Ramos (cell line): ENCODE data around the gene HOXC13.

Experiments
- in situ Hi-C: fragments of 300-500 bp; cut with MboI; formaldehyde crosslinking; loops from one replicate; pipeline ENCODE4 v1.14.3; 2022; ENCODE audit warnings: low sequenced_read_pairs; ENCODE audit not compliant: unreplicated experiment

HOXC13 gene, protein sequence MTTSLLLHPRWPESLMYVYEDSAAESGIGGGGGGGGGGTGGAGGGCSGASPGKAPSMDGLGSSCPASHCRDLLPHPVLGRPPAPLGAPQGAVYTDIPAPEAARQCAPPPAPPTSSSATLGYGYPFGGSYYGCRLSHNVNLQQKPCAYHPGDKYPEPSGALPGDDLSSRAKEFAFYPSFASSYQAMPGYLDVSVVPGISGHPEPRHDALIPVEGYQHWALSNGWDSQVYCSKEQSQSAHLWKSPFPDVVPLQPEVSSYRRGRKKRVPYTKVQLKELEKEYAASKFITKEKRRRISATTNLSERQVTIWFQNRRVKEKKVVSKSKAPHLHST

DNA sequence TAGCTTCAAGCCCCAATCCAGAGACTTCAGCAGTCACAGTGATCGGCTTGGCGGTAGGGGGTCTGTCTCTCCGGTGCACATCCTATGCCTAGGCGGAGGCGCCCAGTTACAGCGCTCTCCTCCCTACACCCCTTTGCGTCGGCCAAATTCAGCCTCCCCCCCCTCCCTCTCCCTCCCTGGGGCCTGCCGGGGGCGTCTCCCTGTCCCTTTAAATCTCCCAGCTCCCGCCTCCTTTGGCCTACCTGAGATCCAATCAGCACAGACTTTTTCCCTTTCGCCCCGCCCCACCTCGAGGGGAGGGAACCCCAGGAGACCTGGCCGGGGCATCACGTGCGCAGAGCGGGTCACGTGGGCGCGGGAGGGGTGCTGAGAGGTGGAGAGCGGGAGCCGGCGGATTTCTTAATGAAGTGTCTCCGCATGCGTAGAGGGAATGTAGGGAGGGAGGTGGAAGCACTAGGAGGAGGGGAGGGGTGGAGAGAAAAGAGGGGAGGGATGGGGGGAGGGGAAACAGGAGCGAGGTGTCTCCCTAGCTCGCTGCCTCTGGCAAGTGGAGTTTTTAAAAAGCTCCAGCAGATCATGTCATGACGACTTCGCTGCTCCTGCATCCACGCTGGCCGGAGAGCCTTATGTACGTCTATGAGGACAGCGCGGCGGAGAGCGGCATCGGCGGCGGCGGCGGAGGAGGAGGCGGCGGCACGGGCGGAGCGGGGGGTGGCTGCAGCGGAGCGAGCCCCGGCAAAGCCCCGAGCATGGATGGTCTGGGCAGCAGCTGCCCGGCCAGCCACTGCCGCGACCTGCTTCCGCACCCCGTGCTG, at the start of gene HOXC13:
TSS of gene HOXC13 (plus strand) at position 506 of the 815 bp plus-strand sequence. CDS start at position 582, 76 bp downstream.
- in situ Hi-C loops: no loop called here

DNA sequence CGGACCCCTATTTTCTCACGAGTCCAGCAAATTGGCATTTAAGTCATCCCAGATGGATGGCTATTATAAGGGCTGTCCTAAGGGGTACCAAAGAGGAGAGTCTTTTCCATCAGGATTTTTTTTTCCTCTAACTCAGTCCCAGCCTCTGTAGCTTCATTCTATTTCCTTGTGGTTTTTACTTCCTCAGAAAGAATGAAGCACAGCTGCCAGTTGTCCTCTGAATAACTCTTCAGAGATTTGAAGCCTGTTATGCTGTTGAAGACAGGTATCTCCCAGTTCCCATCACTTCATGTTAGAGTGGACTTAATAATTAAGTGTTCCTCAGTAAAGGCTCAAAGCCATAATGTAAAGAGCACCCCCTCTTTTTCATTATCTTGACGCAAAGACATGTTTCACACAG, 48.5 kb upstream of the HOXC13 start:
- in situ Hi-C loops: no loop called here

DNA sequence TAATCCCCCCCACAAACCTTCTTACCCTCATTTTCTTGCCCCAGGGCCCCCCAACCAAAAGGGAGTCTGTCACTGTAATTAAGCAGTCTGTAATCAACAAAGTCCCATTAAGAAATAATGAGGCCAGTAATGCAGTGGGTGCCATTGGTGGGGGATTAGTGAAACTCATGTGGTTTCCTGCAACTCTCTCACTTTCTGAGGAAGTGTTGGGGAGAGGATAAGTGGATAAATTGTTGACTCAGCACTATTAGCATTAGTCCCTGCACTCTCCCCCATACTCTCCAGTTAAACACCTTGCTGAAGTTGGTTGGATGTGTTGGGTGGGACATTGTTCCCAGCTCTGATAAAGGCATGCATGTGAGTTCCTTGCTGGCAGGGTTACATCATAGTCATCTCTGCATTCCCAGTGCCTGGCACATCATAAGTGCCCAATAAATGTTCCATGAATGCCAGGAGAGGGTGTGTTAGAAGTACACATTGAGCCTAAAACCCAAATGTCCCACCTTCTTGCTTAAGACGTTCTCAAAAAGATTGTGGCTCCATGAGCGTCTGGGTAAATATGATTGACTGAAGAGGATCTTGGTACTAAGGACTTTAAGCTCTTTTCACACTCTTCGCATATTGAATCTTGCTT, 45.8 kb upstream of the HOXC13 start:
- in situ Hi-C loops: no loop called here

DNA sequence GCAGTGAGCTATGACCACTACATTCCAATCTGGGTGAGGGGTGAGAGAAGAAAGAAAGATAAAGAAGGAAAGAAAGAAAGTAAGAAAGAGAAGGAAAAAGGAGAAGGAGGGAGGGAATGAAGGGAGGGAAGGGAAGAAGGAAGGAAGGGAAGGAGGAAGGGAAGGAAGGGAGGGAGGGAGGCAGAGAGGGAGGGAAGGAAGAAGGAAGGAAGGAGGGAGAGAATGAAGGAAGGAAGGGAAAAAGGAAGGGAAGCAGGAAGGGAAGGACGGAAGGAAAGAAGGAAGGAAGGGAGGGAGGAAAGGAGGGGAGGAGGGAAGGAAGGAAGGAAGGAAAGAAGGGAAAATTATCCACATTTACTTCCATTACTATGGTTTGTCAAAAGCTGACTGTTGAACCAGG, 39.4 kb upstream of the HOXC13 start:
- in situ Hi-C loops: no loop called here

DNA sequence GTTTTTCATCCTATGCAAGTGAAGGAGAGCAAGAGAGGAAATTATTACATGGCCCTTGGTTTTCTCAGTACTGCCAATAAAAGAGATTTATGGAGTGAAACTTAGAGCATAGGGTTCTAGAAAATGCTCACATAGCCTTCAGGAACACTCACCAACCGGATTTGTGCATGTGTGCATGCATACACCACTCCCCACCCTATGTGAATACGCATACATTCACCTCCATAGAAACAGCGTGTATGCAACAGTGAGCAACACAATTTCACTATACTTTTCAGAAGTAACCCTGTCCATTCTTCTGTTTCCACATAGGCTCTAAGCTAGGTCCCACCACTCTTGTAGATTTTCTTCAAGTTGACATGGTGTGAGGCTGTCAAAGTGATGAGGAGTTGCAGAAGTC, 31.5 kb upstream of the HOXC13 start:
- in situ Hi-C loops: no loop called here

DNA sequence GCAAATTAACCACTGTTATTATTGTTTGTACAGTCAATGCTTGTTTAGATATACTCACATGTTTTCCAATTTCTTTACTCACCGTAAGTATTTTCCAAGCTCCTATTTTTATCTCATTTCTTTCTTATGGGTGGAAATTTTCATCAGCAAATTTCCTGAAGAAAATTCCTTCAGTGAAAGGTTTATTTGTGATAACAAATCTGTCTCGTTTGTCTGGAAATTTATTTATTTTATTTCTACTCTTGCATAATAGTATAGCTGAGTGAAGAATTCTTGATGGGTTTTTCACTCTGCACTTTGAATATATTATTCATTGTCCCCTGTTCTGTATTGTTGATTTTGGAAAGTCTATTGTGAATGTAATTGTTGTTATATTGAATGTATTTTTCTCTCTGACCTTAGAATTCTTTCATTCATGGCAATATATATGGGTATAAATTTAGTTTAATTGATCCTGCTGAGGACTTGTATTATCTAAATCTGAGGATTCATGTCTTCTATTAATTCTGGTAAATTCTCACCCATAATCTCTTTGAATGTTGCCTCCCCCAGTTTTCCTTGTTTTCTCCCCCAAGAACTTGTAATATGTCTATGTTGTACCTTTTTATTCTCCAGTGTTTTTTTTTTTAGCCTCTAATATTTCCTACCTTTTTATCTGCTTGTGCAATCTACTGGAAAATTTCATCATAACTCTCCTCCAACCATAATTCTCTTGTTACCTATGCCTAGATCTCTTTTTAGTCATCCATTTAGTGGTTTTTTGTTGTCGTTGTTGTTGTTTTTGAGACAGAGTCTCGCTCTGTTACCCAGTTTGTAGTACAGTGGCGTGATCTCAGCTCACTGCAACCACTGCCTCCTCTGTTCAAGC, 21.6 kb upstream of the HOXC13 start:
- in situ Hi-C loops: no loop called here

DNA sequence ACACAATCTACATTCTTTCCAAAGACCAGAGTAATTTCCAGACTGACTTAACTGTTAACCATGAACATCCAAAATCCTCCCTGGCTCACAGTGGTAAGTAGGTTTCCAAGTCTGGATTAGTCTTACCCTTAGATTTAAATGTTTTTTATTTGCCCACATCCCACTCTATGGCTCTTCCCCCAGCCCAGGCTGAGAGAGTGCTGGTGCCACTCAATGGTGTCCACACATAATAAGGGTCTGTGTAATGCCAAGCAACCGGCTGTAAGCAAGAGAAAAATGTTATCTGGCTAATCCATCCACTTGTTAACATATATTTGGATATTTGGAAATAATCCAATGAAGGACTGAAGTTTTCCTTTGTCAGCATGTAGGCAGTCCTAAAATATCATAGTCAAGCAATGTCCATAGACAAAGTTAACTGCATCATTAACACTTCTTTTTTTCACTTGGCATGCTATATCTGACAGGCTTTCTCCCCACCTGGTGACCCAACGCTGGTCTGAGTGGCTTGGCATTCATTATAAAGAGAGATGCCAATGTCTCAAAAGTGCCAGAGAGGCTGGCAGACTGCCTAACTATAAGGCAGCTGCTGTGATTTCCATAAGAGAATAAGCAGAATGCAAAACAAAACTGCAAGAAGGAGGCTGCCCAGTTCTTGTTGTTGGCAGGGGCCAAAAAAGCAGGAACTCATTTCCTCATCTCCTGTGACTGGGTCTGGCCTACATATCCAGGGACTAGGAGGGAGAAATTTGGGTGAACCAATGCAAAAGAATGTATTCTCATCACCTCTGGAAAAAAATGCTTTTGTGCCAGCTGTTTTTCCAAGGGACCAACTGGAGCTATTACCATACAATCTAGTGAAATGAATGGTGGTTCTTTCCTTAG, 13.9 kb upstream of the HOXC13 start:
- in situ Hi-C loops: no loop called here

DNA sequence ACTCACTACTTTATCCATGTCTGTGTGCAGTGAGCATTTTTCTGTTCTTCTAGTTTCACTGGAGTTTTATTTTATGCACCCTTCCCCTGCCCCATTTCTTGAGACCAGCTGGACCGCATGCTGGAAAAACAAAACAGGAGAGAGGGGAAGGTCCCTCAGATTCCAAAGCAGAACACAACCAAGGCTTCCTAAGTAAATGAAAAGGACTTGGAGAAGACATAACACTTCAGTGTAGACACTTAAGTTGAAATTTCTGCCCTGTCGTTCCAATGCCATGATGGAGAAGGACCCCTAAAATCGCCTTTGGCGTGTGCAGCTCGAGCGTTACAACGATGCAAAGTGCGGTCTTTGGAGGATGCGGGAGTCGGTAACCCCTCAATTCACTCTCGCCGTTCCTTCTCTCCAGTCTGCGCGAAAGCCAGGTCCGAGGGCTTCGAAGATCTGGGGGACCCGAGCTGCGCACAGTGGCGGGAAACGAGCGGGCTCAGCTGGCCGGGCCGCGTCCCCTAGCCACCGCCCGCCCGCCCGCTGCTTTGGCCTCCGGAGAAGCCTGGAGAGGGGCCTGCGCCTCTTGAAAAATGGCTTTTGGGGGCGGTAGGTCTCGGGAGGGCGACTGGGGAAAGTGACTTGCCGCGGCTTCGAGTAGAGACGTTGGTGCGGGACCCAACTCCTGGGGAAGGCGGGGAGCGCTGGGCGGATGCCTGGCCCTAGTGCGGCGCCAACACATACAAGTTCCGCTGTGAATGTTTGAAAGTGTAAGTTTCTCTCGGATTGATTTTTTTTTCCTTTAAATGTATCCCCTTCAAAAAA, 11.2 kb upstream of the HOXC13 start:
- in situ Hi-C loops: no loop called here

DNA sequence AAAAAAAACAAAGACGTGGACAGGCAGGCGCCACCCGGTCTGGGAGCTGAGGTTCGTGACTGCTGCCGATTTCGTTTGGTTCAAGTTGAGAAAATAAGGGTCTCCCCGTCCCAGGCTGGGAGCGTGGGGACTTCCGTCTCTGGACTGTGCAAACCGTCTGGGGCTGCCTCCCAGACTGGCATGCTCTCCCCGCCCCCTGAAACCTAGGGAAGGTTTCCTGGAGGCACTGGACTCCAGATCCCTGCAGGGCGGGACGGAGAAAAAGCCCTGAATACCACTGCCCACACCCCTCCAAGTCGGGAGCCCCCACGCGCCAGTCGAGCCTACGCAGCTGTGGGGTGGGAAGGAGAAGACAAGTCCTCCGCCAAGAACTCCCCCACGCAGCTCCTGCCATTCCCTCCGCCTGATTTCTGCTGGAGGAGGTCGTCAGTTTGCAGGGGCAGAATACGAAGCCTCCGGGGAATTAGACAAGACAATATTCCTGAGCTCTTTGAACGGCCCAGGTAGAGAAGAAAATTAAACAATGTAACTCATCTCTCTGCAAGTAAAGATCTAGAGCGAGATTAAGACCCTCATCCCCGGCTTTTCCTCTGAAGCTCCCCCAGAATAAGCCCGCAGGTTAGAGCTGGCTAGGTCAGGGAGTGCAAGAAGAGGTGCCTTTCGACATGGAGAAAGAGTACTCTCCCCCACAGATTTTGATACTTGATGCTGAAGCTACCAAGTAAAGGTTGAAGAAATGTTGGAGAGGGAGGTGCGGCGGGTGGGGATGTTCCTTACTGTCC, 10.4 kb upstream of the HOXC13 start:
- in situ Hi-C loops: no loop called here

DNA sequence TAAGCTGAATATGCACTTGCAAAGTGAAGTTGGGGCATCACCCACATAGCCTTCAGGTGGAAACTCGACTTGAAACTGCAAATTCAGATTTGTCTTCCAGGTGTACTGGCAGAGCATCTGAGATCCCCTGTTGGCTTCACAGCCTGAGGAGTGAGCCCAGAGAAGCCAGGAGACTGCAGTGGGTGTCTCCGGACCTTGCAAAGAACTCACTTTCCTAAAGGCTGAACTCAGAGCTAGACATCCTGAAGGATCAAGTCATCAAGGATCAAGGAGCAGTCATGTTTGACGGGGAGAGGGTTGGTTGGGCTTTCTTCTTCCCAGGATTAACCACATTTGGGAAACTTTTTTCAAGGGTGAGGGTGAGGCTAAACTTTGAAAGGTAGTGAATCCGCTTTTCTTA, 9.1 kb upstream of the HOXC13 start:
- in situ Hi-C loops: no loop called here

DNA sequence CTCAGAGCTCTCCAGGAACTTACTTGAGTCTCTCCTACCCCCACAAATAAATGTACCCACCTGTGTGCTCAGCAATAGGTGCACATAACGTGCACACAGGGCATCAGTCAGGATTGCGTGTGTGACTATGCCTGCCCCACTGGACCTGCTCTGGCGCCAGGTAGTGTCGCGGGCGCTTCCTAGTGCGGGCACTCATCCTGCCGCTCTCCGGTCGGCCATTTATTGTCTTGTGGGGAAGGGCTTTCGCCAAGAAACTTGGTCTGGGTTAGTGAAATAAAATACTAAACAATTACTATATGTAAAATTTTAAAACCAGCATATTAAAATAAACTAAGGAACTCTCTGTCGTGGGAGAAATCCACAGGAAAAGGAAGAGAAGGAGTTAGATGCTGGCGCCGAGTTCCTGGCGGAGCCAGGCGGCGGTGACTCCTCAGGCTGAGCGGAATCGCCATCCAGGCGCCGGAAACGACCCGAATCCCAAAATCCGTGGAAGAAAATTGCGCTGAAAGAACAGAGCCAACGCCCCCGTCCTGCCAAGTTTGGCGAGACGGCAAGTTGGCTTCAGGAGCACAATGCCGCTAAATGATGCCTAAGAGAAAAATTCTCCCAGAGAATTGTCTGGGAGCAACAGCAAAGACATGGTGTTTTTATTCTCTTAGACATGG, 7.9 kb upstream of the HOXC13 start:
- in situ Hi-C loops: no loop called here

DNA sequence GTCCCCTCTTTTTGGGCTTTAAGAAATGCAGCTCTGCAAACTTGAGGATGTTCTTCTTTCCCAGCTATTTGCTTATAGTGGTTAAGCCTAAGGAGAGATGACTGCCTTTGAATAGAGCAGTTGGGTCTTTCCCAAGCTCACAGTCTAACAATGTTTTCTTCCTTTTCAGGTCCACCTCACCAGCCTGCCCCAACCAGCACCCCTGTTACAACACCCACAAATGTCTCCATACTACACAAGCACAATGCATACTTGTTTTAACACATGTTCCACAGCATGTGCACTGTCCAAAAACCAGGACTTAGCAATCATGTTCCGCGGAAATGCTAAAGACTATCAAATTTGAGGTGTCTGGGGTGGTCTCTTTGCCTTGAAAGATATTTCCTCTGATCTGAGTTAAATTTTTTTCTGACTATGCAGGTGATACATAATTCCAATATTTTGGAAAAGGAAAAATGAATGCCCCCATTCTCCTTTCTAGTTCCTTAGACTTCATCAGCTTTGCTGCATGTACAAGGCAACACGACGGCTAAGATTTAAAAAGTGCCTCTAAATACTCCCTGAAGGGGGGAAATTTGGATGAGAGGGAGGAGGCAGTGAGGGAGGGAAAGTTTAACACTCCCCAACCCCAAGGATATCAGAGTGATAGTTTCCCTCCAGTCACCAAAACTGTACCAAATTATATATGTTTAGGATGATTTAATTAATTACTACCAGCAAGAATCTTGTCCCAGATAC, 6.6 kb upstream of the HOXC13 start:
- in situ Hi-C loops: no loop called here

DNA sequence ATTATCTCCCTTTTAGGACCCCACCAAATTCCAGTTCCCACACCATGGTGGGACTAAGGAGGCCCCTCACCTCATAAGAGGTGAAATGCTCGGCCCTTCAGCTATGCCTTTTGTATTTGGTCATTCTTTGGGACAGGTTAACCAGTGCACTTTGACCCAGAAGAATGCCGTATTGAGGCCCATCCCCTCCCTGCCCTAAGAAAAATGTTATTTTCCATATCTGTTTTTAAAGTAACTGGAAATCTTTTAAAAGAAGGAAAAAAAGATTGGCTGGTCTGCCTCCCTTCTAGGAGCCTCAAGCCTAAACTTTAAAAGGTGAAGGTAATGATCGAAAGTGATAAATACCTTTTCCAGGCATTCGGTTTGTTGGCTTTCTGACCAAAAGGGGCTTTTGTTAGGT, 5.7 kb upstream of the HOXC13 start:
- in situ Hi-C loops: no loop called here

DNA sequence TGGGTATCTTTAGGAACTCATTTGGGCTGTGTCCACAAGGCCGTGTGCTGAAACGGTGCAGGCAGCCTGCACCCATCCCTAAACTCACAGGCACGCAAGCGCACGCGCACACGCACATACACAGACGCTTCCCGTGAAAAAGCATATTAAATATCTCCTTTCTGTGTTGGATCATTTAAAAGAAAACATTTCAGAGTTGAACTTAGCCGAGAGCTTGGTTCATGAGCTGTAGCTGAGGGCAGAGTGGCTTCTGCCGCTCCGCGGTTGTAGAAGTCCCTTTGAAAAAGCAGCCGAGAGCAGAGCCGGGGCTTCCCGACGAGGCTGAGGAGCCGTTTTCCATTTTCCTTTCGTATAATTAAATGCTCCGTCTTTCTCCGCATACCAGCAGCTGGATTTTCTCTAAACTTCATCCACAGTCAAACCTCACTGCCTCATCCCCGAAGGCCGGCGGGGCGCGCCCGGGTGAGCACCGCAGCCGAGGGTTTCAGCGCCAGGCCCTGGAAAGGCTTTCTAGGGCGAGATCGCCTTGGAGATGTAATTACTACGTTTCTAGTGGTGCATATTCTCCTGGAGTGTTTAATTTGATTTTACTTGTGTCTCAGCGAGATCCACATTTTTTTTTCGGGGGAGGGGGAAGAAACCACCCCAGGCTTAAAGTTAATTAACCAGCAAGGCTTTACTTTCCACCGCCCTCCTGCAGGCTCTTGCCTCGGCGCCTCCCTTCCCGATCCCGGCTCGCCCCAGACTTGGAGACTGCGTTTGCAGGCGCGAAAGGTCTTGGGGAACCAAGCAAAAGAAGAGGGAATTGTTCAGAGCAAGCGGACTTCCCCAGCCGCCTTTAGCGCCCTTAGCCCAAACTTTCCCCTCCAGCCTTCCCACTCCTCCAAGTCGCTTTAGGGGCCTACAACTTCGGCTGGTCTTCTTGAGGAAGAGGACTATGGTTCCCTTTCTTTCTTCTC, 3.0 kb upstream of the HOXC13 start:
- in situ Hi-C loops: no loop called here

DNA sequence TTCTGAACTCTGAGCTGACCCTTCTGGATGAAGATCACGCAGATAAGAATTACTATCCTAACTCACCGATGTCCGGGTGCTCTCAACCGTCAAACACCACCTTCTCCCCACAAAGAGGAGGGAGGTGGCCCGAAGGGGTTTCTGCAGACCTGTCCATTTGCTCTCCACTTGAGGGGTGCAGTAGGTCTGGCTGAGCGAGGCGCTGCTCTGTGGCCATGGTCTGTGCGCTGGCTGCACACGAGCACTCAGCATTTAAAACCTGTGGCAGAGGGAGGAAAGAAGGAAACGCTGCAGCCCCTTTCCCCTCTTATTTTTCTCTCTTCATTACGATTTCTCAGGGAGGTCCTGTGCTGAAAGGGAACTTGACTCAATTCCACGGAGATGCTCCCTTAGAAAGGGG, 1.5 kb upstream of the HOXC13 start:
- in situ Hi-C loops: no loop called here
